Iris pigment epithelial cell (primary cell): ENCODE results near the gene SYNJ2.

Experiments
- DNase-seq: peaks from one replicate; pipeline ENCODE4 v3.0.0-alpha.2; 2011; ENCODE audit warnings: low read depth

The SYNJ2 gene

GRCh38 chr6:157982102-157982562, 469 bp downstream of the SYNJ2 start:
- peak; percentile 56 for DNase-seq

GRCh38 chr6:157982563-157983405, 1.1 kb downstream of the SYNJ2 start:
- DNase-seq: peak; percentile 50

GRCh38 chr6:157983406-157984119, 1.9 kb downstream of the SYNJ2 start:
- no peak for DNase-seq

- DNase-seq: no peak
Measured at GRCh38 chr6:157984128-157984527, 2.5 kb downstream of the SYNJ2 start.

DNA sequence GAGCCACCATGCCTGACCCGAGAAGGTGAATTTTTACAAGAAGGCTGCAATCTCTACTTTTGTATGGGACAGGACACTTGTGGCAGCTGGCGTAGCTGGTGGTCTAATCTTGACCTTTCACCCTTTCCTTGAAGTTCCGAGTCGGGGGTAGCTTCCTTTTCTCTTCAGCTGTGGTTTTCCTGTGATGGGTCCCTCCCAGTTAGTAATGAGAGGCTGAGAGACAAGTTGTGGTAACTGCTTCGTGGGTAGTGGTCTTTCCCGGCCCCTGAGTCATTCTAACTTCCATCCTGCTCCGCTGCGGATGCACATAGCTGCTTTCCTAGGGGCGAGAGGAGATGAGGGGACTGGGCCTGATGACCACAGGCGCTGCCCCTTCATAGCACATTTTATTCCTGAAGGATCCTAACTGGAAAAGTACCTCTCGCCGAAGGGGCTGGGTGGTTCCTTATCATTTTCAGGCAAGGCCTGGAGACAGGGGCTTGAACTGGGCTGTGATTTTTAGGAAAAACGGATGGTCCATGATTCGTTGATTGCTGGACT, 3.1 kb downstream of the SYNJ2 start:
- no peak for DNase-seq

DNA sequence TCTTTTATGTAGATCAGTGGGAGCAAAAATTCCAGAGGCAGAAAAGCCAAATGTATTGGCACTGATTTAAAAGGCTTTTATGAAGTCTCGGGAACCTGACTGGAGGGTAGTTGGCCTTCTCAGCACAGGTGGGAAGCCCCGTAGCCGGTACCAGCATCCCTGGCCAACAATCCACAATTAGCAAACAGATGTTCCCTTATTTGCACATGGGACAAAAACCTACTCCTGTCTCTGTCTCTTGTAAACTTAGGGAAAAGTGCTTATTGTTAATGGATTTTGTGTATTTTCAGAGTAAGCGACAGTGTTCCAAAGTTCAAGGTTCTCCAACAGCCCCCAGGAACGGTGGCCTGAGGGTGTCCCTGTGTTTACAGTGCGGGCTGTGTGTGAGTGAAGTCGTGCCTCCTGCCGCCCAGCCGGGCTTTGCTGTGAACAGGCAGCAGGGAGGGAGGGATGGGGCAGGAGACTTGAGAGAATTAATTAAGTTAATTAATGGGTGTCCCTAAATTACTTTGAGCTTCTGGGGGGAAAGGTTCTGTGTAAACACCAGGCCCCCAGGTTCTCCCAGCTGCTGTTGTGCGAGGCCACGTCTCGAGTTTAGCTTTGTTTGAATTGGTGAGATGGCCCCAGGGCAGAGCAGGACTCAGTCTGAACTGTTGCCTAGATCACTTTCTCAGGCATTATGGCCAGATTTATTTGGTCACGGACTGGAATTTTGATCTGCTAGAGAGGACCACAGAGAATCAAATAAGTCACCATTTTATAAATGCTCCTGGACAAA, 3.9 kb downstream of the SYNJ2 start:
- DNase-seq: no peak

- DNase-seq: no peak
Measured at GRCh38 chr6:157987788-157988699, 6.4 kb downstream of the SYNJ2 start.

- DNase-seq: no peak
Measured at GRCh38 chr6:157988700-157989063, 7.0 kb downstream of the SYNJ2 start.

- peak; percentile 63 for DNase-seq
Measured at GRCh38 chr6:157989541-157990289, 8.1 kb downstream of the SYNJ2 start.

DNA sequence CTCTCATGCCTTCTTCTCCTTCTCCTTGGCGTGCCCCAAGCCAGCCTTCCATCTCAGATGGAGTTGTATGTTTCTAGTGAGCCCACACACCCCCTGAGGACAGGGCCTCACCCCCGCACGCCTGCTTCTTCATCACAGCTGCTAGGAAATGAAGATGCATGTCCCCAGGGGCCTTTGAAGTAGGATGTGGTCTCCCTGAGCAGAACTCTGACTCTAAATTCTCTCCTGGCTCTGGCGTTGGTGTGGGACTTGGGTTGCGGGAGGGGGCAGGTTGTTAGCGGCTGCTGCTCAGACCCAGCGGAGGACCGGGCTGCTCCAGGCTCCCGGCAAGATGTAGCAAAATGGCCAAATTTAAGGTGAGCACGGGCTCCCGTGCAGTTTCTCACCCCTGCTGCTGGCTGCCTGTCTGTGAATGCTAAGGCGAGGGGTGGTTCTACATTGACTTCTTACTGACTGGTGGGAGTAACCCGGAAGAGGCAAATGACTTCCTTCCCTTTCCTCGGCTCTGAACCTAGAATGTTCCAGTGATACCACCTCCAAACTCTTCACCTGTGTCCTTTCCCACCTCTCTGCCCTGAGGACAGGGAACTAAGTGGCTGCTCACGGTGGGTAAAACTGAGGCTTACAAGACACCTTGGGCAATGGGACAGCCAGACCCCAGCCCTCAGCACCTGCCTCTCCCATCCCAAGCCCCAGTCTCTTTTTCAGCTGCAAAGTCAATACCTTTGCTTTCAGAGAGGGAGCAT, 8.8 kb downstream of the SYNJ2 start:
- DNase-seq: no peak

GRCh38 chr6:157991067-157991432, 9.4 kb downstream of the SYNJ2 start:
- no peak for DNase-seq

DNA sequence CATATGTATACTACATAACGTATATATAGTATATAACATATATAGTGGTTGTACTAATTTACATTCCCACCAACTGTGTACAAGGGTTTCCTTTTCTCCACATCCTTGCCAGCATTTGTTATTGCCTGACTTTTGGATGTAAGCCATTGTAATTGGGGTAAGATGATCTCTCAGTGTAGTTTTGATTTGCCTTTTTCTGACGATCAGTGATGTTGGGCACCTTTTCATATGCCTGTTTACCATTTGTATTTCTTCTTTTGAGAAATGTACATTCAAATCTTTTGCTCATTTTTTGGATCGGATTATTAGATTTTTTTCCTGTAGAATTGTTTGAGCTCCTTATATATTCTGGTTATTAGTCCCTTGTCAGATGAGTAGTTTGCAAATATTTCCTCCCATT, 11.4 kb downstream of the SYNJ2 start:
- no peak for DNase-seq

GRCh38 chr6:157994125-157994795, 12.6 kb downstream of the SYNJ2 start:
- DNase-seq: no peak

DNA sequence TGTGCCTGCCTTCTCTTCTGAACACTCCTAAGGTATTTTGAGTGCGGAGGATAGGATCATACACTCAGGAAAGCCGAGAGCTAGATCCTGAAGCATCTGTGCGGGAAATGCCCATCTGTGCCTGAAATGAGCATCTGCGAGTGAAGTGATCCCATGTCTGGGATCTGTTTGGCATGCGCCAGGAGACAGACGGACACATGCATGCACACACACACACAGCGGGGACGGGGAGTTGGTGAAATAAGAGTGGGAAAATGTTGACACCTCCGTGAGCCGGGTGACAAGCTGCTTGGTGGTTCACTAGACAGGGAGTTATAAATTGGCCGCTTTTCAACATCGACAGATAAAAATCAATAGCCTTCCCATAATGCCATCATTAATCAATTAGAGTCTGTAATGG, 13.8 kb downstream of the SYNJ2 start:
- no peak for DNase-seq

GRCh38 chr6:157996201-157996712, 14.6 kb downstream of the SYNJ2 start:
- no peak for DNase-seq

DNA sequence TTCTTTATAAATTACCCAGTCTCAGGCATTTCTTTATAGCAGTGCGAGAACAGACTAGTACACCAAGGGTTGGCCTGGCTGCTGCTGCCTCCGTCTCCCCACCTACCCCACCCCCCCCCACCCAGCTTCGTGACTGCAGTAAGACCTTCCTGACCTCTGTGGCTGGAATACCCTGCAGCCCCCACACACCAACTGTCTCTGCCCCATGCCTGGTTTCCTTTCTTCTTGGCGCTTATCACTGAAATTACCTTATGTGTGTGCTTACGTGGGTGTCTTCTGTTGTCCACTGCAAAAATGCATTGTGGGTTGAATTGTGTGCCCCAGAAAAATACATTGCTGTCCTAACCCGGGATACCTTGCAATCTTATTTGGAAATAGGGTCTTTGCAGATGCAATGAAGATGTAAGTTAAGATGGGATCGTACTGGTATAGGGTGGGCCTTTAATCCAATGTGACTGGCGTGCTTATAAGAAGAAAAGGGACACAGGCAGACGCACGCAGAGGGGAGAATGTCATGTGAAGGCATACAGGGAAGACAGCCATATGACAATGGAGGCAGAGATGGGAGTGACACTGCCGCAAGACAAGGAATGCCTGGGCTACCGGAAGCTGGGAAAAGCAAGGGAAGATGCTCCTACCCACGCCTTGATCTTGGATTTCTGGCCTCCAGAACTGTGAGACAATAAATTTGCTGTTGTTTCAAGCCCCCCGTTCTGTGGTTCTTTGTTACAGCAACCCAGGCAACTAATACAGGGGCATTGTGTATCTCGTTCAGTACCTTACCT, 15.4 kb downstream of the SYNJ2 start:
- DNase-seq: no peak

DNA sequence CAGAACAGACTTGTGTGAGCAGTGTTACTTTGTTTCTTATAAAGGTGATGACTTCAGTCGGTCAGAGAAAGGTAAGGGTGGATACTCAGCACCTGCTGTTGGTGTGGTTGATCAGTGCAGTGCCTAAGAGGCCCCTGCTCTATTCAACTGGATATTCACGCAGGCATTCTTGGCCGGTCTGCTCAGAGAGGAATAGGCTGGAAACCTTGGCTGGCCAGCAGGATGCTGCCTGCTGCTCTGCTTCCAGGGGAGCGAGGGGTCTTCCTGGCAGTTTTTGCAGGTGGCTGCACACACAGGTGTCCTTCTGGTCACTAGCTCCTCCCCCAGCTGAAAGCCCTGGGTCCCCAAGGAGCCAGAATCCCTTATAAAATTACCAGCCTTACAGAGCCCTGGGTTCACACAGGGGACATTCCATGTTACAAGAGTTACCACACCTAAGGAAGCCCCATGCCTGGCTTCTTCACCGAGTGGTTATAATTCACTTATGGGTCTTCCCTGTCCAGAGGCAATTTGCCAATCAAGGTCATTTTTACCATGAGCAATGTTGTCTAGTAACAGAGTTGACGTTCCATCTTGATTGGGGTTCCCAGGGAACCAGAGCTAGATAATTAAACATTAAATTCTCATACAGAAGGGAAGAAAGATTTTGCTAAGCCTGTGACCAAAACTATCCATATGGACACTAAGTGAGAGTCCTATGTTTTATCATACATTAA, 16.4 kb downstream of the SYNJ2 start:
- no peak for DNase-seq
